Endothelial cell of hepatic sinusoid (primary cell): ENCODE results near the gene XPR1.
"Not testable (repeated sequence)": the region's sequence is repeated elsewhere in the genome, so short reads cannot be mapped to it uniquely, and the experiment has no call there.

ENCODE experiments used
- in situ Hi-C: cut with HindIII; loops from 2 replicates; pipeline ENCODE4 v1.10.0; 2017; ENCODE audit warnings: low sequenced_read_pairs

XPR1 gene

DNA sequence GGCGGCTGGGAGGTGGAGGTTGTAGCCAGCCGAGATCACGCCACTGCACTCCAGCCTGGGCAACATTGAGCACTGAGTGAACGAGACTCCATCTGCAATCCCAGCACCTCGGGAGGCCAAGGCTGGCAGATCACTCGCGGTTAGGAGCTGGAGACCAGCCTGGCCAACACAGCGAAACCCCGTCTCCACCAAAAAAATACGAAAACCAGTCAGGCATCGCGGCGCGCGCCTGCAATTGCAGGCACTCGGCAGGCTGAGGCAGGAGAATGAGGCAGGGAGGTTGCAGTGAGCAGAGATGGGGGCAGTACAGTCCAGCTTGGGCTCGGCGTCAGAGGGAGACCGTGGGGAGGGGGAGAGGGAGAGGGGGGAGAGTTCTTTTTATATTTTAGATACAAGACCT is 79.4 kb downstream of the XPR1 start:
- in situ Hi-C loops, result not testable (repeated sequence)

DNA sequence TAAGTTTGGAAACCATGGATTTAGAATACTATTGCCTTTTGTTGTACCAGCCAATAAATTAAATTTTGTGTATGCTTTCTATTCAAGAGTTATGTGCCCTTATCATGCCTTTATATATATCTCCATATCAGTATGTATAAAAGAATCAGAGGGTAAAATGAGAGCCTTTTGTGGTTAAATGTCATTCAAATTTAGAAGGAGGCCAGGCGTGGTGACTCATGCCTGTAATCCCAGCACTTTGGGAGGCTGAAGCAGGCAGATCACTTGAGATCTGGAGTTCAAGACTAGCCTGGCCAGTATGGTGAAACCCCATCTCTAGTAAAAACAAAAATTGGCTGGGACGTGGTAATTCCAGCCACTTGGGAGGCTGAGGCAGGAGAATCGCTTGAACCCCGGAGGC is 88.9 kb downstream of the XPR1 start:
- in situ Hi-C loops, result no loop called here

DNA sequence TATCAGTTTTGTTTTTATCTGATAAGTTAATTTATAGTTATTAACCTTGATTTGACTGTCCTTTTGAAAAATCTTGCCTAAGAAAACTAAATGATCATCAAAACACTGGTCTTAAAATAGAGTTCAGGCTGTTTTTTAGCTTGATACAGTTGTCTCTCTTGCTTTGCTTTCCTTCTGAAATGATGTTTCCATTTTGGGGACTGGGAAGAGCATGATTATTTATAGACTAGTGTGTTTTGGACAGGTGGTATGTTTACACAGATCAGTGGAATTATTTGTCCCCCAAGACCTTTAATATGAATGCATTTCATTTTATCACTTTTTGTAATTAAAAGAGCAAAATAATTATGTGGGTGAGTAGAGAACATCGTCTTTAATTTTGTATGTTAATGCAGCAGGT is 90.8 kb downstream of the XPR1 start:
- in situ Hi-C loops, result no loop called here

DNA sequence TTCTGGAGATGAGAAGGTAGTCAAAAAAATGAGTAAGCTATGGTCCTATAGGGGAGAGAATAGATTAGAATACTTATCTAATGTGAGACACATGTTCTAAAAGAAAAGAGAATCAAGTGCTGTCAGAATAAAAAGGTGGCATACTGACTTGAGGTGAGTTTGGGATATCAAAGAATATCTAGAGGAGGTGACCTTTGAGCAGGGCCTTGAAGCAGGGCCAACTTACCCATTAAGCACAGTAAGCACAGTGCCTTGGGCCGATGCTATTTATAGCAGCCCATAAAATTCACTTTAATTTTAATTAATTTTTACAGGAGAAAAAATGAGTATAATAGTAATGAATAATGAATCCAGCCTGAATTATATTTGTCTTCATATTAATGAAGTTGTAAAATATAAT is 92.2 kb downstream of the XPR1 start:
- in situ Hi-C loops, result no loop called here

DNA sequence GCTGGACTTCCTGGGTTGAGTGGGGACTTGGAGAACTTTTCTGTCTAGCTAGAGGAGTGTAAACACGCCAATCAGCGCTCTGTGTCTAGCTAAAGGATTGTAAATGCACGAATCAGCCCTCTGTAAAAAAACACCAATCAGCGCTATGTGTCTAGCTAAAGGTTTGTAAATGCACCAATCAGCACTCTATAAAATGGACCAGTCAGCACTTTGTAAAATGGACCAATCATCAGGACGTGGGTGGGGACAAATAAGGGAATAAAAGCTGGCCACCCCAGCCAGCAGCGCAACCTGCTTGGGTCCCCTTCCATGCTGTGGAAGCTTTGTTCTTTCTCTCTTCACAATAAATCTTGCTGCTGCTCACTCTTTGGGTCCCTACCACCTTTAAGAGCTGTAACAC is 94.2 kb downstream of the XPR1 start:
- in situ Hi-C loops, result not testable (repeated sequence)

DNA sequence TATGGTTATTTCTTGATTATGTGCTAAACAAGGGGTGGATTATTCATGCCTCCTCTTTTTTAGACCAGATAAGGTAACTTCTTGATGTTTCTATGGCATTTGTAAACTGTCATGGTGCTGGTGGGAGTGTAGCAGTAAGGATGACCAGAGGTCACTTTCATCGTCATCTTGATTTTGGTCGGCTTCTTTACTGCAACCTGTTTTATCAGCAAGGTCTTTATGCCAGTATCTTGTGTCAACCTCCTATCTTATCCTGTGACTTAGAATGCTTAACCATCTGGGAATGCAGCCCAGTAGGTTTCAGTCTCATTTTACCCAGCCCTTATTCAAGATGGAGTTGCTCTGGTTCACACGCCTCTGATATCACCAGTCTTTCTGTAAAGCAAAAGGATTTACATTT is 95.9 kb downstream of the XPR1 start:
- in situ Hi-C loops, result not testable (repeated sequence)

DNA sequence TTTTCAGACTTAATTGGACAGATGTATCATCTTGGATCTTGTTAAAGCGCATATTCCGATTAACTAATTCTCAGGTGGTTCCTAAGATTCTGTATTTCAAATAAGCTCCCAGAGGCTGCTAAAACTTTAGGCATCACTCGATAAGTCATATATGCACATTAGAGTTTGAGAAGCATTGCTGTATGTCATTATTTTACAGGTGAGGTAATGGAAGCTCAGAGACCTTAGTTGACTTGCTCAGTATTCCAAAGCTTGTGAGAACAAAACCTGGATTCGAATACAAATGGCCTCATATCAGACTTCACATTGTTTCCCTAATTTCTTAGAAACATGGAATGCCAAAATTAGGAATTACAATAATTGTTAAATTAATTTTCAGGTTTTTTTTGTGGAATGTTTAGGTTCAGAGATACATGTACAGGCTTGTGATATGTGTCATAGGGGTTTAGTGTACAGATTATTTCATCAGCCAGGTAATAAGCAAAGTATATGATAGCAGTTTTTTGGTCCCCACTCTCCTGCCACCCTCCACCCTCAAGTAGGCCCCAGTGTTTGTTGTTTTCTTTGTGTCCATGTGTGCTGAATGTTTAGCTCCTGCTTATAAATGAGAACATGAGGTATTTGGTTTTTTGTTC is 96.8 kb downstream of the XPR1 start:
- in situ Hi-C loops, result no loop called here

DNA sequence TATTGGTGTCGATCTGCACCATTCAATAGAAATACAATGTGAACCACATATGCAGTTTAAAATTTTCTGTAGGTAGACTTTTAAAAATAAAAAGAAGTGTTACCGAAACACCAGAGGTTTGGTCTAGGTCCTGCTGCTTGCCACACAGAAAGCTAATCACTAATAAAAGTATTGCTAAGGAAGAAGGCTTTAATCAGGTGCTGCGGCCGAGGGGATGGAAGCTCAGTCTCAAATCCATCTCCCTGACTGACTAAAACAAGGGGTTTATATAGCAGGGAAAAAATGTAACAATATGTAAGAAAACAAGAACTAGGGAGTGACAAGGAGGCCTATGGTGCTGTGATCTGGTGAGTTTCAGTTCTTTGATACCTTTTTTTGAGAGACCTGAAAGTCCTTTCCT is 99.3 kb downstream of the XPR1 start:
- in situ Hi-C loops, result no loop called here

DNA sequence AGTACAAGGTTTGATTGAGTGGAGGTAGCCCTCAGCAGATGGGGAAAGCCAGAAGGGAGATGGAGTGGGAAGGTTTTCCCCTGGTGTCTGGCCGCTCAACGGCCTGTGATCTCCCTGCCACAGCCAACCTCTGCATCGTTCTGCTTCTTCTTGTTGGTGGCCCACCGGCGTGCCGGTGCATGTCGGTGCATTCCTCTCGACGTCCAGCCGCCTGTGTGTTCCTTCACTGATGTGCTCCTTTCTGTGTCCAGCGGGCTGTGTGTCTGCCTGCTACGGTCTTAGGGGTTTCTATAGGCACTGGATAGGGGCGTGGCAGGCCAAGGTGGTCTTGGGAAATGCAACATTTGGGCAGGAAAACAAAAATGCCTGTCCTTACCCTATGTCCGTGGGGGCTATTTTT is 101.0 kb downstream of the XPR1 start:
- in situ Hi-C loops, result no loop called here

DNA sequence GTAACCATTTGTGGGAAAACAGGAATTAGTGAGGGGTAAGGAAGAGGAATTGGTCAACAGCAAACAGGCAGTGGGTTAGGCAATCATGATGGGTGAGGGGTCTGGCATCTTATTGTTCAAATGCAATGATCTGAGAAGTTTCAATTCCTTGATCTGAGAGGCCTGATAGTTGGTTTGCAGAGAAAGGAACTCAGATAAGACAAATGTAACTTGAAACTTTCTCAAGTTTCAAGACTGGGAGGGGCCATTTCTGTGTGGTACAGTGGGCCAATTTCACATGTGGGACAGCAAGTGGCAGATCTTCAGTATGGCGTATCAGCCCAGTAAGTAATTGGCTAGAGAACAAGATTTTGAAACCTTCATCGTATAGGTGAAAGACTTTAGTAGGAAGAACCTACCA is 102.5 kb downstream of the XPR1 start:
- in situ Hi-C loops, result no loop called here

DNA sequence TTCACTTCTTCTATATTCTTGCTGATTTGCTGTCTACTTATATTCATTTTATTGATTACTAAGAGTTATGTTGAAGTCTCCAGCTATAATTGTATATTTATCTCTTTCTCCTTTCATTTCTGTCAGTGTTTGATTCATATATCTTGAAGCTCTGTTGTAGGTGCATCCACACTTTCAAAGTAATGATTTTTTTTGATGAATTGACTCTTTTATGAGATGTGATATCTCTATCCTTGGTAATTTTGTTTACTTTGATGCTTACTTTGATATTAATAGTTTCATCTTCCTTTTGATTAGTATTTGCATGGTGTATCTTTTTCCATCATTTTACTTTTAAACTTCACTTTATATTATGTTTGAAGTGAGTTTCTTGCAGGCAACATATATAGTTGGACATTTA is 110.8 kb downstream of the XPR1 start:
- in situ Hi-C loops, result no loop called here

DNA sequence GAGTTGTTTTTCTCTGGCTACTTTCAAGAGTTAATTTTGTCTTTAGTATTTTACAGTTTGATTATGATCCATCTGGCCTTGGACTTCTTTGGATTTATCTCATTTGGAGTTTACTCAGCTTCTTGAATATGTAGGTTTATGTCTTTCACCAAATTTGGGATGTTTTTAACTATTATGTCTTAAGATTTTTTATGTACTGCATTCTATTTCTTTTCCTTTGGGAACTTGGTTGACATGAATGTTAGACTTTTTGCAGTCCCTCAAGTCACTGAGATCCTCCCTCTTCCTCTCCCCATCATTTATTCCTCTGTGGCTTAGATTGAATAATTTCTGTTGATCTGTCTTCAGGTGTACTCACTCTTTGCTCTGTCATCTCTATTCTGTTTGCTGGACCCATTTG is 112.0 kb downstream of the XPR1 start:
- in situ Hi-C loops, result no loop called here

DNA sequence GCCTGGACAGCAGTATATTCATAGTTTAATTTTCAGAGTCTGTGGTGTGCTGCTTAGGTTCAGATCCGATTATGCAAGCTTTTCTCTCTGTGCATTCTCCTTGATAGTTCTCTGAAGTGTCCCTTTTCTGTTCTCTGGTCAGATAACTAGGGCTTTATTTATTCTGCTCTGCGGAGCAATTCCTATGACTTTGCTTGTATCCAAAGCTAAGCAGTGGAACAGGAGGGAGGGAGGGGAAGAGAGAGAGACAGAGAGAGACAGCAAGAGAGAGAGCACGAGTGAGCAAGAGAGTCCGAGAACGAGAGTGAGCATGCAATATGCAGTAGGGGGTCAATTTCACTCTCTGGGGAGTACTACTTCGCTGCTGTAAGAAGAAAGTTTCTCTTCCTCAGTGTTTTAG is 113.3 kb downstream of the XPR1 start:
- in situ Hi-C loops, result no loop called here

DNA sequence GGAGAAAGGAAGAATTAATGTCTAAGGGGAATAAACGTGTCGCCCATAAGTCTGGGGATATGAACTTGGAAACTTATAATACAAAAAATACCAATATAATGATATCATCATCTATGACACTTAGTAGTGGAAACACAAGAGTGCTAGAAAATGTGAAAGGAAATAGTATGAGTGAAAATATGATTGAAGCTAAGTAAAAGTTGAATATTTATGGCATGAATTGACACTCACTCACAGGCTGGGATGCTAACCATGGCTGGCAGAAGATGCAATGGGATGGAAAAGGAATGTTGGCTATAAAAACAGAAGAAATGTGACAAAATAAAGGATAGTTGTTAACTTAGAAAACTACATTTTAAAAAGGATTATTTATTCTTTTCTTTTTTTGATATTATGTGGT is 120.1 kb downstream of the XPR1 start:
- in situ Hi-C loops, result no loop called here

DNA sequence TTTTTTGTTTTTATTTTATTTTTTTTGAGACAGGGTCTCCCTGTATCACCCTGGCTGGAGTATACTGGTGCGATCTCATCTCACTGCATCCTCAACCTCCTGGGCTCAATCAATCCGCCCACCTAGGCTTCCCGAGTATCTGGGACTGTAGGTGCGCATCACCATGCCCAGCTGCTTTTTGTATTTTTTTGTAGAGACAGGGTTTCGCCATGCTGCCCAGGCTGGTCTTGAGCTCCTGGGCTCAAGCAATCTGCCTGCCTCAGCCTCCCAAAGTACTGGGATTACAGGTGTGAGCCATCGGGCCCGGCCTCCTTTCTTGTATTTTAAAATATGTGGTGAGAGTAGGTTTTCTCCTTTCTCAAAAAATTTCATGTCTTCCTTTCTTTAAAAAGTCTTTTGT is 122.6 kb downstream of the XPR1 start:
- in situ Hi-C loops, result no loop called here

DNA sequence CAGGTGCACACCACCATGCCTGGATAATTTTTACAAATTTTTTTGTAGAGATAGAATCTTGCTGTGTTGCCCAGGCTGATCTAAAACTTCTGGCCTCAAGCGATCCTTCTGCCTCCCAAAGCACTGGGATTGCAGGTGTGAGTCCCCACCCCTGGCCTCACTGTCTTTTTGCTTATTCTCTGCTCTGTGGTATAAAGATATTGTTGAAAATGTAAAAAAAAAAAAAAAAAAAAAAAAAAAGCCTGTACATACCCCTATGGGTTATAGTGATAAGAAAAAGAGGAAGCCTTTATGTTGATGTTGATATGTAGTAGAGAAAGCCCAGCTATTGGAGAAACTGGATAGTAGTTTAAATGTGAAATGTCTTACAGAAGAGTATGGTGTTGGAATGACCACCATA is 125.8 kb downstream of the XPR1 start:
- in situ Hi-C loops, result no loop called here

DNA sequence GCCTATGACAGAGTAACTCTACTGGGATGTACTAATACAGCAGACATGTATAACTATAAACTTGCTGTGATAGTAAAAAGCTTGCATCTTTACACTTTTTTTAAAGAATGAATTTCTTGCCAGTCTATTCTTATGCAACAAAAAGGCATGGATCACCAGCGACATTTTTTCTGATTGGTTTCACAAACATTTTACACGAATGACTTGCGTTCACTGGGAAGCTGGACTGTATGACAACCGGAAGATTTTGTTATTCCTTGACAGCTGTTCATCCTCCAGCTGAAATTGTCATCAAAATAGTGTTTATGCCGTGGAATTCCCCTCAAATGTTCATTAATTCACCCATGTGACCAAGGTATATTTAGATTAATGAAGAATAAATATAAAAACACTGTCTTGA is 131.0 kb downstream of the XPR1 start:
- in situ Hi-C loops, result no loop called here

DNA sequence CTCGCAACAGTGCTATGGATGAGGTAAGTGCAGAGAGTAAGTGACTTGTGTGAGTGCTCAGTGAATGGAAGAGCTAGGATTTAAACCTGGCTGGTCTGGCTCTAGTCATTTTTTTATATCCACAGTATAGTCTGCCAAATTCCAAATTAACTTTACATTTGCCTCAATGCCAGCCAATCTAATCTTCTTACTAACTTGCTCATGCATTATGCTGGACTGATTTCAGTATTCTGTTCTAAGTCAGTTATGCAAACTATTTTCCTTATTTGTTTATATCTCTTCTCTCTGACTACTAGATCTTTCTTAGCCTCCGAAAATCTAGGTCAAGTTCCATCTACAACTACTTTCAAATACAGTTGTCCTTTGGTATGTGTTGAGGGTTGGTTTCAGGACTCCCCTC is 133.3 kb downstream of the XPR1 start:
- in situ Hi-C loops, result no loop called here

DNA sequence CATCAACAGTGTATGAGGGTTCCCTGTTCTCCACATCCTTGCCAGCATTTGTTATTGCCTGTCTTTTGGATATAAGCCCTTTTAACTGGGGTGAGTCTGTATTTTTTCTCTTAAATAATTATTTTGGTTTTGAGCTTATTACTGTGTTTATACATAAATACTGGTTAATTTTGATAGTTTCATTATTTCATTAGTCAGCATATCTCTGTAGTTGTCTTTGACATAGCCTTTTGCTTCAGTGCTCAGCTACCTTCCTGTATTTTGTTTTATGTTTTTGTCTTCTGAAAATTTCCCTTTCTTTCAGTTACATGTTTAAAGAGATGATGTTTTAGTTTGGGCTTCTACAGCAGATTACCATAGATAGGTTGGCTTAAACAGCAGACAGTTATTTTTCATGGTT is 138.1 kb downstream of the XPR1 start:
- in situ Hi-C loops, result no loop called here

DNA sequence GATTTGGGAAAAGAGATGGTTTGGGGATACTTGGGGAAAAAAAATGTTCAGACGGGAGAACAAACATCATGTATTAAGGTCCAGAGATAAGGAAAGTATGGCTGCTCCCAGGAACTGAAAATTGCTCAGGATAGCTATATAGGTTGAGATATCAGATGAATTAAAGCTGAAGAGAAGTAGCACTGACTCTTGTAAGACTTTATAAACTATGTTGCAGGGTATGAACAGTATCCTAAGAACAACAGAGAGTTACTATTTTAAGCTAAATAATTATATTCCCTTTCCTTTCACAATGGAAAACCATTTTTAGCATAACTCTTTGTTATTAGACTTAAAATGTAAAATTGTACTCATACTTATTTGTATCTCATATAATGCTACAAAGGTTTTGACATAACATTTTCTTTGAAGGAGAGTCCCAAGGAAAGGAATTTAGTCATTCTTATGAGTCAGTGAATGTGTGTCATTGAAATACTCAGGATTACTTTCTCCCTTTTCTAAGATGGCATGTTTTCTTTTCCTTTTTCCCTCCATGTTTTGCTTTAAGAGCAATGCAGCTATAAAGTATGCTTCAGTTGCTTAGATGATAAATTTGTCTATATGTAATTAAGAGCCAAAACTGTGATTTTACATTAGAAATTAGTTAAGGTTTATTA is 141.5 kb downstream of the XPR1 start:
- in situ Hi-C loops, result no loop called here

DNA sequence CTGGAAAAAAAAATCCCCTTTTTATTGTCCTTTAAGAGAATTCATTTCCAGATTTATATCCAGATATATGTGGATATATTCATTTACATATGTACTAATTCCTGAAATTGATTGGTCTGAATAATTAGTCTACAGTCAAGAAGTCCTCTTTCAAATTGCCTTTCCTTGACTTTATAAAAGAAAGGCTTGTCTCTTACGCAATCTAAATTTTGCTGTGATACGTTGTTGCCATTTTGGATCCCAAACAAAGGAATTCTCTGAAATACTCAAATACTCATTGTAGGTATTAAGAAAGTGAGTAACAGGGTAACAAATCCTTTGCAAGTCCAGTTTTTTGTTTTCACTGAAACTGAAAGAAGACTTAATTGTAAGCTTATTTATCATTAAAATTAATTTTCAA is 144.0 kb downstream of the XPR1 start:
- in situ Hi-C loops, result no loop called here

DNA sequence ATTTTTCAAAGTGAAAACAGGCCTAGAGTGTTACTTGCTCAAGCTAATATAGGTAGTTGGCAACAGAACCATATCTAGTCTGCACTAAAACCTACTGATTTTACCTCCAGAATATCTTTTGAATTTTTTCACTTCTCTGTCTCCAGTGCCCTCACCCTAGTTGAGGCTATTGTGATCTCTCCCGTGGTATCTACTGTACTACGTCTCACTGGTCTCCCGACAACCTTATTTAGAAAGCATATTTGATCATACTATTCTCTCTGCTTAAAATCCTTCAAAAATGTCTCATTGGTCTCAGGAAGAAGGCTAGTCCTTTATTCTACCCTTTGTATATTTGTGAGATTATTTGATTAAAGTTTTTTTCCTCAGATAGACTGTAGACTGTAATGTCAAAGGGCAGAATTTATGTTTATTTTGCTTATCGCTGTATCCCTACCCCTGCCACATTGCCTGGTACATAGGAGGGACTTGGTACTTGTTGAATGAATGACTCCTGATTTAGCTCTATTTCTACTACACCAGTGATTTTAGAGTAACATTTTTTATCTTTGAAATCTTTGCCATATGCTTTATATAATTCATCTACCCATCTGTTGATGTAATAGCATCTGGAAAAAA is 145.4 kb downstream of the XPR1 start:
- in situ Hi-C loops, result no loop called here
